HL-60/S4 treated with retinoic acid at 250 ng/mL for 4 days and 3 days (cell line): Measurements from ENCODE around the gene CPNE9.

ENCODE experiments used
- in situ Hi-C: fragments of 300-500 bp; cut with MboI; formaldehyde crosslinking; loops from 2 replicates; pipeline ENCODE4 v1.7.0; 2022; ENCODE audit warnings: low sequenced_read_pairs

The CPNE9 gene

DNA sequence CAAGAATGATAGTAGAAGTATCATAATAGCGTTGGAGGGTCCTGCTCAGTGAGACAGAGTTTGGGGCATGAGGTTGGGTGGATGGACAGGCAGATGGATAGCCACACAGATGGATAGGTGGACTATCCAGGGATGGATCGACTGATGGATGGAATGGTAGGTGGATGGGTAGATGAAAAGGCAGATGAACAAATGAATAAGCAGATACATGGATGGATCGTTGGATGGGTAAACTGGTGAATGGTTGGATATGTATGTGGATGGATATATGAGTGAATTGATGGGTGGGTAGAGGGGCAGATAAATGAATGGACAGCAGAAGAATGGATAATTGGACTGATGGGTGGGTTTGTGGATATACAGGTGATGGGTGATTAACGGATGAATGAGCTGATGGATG is 9.5 kb downstream of the CPNE9 start:
- in situ Hi-C loops = no loop called here

GRCh38 chr3:9715136-9715535 is 11.5 kb downstream of the CPNE9 start:
- in situ Hi-C loops = no loop called here

GRCh38 chr3:9715764-9716437 is 12.3 kb downstream of the CPNE9 start:
- in situ Hi-C loops = no loop called here

DNA sequence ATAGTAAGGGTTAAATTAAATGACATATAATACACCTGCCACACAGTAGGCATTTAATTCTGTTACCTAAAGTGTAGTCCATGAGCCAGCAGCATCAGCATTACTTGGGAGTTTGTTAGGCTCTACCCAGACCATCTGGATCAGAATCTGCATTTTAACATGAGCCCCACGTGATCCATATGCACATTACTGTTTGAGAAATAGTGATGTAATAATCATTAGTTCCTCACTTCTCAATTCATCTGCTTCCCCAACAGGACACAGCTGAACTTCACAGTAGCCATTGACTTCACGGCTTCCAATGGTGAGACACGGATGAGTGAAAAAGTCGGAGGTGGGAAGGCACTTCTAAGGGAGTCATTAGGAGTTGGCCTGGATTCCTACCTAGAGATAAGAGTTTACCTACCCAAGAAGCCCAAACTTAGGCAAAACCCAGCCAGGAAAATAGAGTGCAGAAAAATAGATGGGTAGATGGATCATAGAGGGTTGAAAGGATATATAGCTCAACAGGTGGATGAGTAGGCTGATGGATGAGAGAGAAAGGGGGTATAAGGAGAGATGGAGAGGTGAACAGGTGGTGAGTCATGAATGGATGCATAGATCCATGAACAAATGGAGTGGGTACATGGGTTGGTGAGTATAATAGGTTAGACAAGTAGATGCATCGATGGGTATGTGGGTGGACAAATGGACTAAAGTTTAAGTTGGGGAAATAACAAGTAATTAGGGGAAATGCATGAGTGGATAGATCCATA is 13.3 kb downstream of the CPNE9 start:
- in situ Hi-C loops = no loop called here

DNA sequence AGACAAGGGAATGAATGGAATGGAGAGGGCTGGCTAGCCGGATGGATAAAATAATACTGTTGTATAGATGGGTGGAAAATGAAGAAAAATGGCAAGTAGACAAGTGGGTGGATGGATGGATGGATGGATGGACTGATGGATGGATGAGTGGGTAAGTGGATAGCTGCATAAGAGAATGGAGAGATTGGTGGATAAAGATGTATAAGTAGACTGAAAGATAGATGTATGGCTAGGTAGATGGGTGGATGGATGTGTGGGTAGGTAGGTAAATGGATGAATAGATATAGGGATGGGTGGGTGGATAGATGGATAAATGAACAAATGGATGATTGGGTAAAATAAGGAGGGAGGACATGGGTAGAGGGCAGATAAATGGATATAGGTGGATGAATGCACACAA is 13.9 kb downstream of the CPNE9 start:
- in situ Hi-C loops = no loop called here

DNA sequence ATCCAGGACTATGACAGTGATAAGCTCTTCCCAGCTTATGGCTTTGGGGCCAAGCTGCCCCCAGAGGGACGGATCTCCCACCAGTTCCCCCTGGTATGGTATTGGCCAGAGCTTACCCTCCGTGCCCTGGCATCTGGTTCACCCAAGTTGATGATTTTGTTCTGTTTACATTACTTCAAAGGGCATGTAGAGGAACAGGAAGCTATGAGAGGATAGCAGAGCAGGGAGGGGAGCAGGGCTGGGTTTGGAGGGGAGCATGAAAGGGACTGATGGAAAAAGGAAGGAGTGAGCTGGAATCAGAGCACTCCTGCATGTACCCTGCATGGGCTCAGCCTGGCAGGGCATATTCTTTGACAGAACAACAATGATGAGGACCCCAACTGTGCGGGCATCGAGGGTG is 14.5 kb downstream of the CPNE9 start:
- in situ Hi-C loops = no loop called here

- in situ Hi-C loops = no loop called here
These were observed 17.5 kb downstream of the CPNE9 start for GRCh38 chr3:9721015-9721699.

- in situ Hi-C loops = no loop called here
These were observed 18.0 kb downstream of the CPNE9 start for GRCh38 chr3:9721700-9722060.

GRCh38 chr3:9725775-9726515 is 22.3 kb downstream of the CPNE9 start:
- in situ Hi-C loops = no loop called here

GRCh38 chr3:9727041-9727595 is 23.5 kb downstream of the CPNE9 start:
- in situ Hi-C loops = no loop called here

GRCh38 chr3:9727743-9728142 is 24.1 kb downstream of the CPNE9 start:
- in situ Hi-C loops = no loop called here

- in situ Hi-C loops = no loop called here
These were observed 25.8 kb downstream of the CPNE9 start for GRCh38 chr3:9729419-9729818.

GRCh38 chr3:9730657-9731205 is 27.1 kb downstream of the CPNE9 start:
- in situ Hi-C loops = no loop called here

- in situ Hi-C loops = no loop called here
These were observed 27.8 kb downstream of the CPNE9 start, which contains the start of gene BRPF1 for GRCh38 chr3:9731206-9732079. Gene BRPF1, plus strand, starts transcription at chr3:9731735. Its CDS starts 2,406 bp downstream, at chr3:9734141.

DNA sequence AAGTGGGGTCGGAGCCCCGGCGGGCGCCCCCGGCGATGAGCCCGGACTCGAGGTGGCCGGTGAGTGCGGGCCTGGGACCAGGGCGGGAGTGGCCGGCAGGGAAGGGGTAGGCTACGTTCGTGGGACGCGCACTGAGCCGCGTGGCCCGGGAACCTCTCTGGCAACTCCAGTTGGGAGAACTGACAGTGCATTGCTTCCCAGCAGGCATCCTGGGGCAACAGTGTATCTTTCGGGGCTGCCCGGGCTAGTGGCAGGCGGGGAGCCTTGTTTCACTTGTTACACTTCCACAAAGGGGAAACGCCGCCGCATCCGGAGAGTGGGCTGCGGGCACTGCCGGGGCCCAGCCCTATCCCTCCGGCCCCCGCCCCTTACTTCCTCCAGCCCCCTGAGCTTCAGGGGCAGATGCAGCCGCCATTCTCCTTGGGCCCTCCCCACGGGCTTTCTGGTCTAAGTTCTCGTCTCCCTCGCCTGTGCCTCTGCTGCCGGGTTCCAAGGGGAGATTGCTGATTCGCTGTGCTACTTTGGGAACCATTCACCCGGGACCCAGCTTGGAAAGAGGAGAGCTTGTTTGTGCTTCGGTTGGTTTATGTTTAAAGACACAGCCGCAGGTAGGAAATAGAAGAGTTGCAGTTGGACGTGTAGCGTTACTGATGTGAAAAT is 28.6 kb downstream of the CPNE9 start:
- in situ Hi-C loops = no loop called here

- in situ Hi-C loops = no loop called here
These were observed 29.1 kb downstream of the CPNE9 start for GRCh38 chr3:9732740-9733115.

- in situ Hi-C loops = no loop called here
These were observed 33.2 kb downstream of the CPNE9 start for GRCh38 chr3:9736831-9737230.

GRCh38 chr3:9739181-9739580 is 35.5 kb downstream of the CPNE9 start:
- in situ Hi-C loops = no loop called here

- in situ Hi-C loops = no loop called here
These were observed 38.9 kb downstream of the CPNE9 start for GRCh38 chr3:9742560-9742959.
